A549 (cell line): ENCODE results near the gene MAP3K13. TPM values are rescaled to one million over a fixed set of nuclear protein-coding genes. Genes with fewer than 3 reads are reported as not detected.
"Not testable (repeated sequence)": the region's sequence is repeated elsewhere in the genome, so short reads cannot be mapped to it uniquely, and the experiment has no call there.

ENCODE experiments used
- ATAC-seq, 2 experiments: fragments of 200-7000 bp in 1 of 2; fragments of >200 bp in 1 of 2; cut with Nextera tagmentation in 1 of 2; cut with Tn5 transposase in 1 of 2; 3 replicates each; pipeline versions ENCODE4 v1.8.0 to v1.9.1; 2018 to 2020; ENCODE audit warnings: mild to moderate bottlenecking in 1 of 2, moderate library complexity in 1 of 2
- CTCF ChIA-PET: fragments of 300-600 bp; sonication (Branson Sonifier 250); formaldehyde crosslinking; extraction: SDS; loops from one replicate; lab custom pipeline; 2021; ENCODE audit warnings: antibody characterized with exemption, inconsistent platforms; lab: Yijun Ruan, JAX
- POLR2A ChIA-PET: fragments of 350-600 bp; formaldehyde crosslinking; extraction: SDS; loops from one replicate; lab custom pipeline; 2021; ENCODE audit warnings: antibody characterized with exemption, inconsistent platforms; lab: Yijun Ruan, JAX
- DNase-seq, 2 experiments: peaks; one replicate each; pipeline versions ENCODE4 v3.0.0 to v3.0.0-alpha.2; 2011 to 2016; ENCODE audit warnings: low read depth in 1 of 2, low spot score in 1 of 2
- FAIRE-seq: peaks from 2 replicates; lab custom pipeline; 2011; peaks lifted over from hg19 to GRCh38; lab: Jason Lieb, UNC
- H3K27ac ChIP-seq, 2 experiments: fragments of >200 bp; sonication (Bioruptor Twin); formaldehyde crosslinking; 3 replicates each; pipeline ENCODE4 v1.5.1; 2016 to 2017
- H3K4me1 ChIP-seq: fragments of >200 bp; sonication (Bioruptor Twin); formaldehyde crosslinking; 3 replicates; pipeline ENCODE4 v1.6.1; 2016
- H3K4me2 ChIP-seq: fragments of >200 bp; sonication (Bioruptor Twin); formaldehyde crosslinking; 3 replicates; pipeline ENCODE4 v1.6.1; 2016
- H3K4me3 ChIP-seq: fragments of >200 bp; sonication (Bioruptor Twin); formaldehyde crosslinking; 3 replicates; pipeline ENCODE4 v1.5.1; 2016
- H3K9me3 ChIP-seq: fragments of >200 bp; sonication (Bioruptor Twin); formaldehyde crosslinking; 3 replicates; pipeline ENCODE4 v1.6.1; 2016
- CBX8 ChIP-seq: fragments of 200-600 bp; sonication (generic); IDR thresholded peaks from 2 replicates; pipeline ENCODE4 v1.6.1; 2016
- EHF ChIP-seq: fragments of 250-450 bp; sonication (Bioruptor Pico); IDR thresholded peaks from 2 replicates; pipeline ENCODE4 v1.5.0; 2020; ENCODE audit warnings: mild to moderate bottlenecking
- EHMT2 ChIP-seq: fragments of 200-600 bp; sonication (generic); IDR thresholded peaks from 2 replicates; pipeline ENCODE4 v1.6.1; 2016; ENCODE audit warnings: antibody characterized with exemption, low read depth, mild to moderate bottlenecking, moderate library complexity
- ESRRA ChIP-seq: fragments of 150-350 bp; IDR thresholded peaks from 2 replicates; pipeline ENCODE4 v1.6.1; 2014; ENCODE audit warnings: mild to moderate bottlenecking, low read length, borderline replicate concordance
- FOSL2 ChIP-seq, 2 experiments: fragments of 450-650 bp in 1 of 2; fragments of >200 bp in 1 of 2; sonication (Bioruptor Twin) in 1 of 2; formaldehyde crosslinking; IDR thresholded peaks; 2 replicates each; pipeline versions ENCODE4 v1.5.0 to v1.6.1; 2016 to 2020; ENCODE audit warnings: mild to moderate bottlenecking in 1 of 2, moderate library complexity in 1 of 2
- HOXA7 ChIP-seq: fragments of 250-450 bp; sonication (Bioruptor Pico); IDR thresholded peaks from 2 replicates; pipeline ENCODE4 v1.5.0; 2020; ENCODE audit warnings: mild to moderate bottlenecking, moderate library complexity
- HOXB13 ChIP-seq: fragments of 250-450 bp; sonication (Bioruptor Pico); IDR thresholded peaks from 2 replicates; pipeline ENCODE4 v1.5.0; 2020; ENCODE audit warnings: low read depth, mild to moderate bottlenecking, moderate library complexity
- MYC ChIP-seq: IDR thresholded peaks from 2 replicates; pipeline ENCODE4 v1.6.1; 2012; ENCODE audit warnings: mild to moderate bottlenecking, inconsistent platforms, low read length, improper control_type of control experiment, borderline replicate concordance
- PHF8 ChIP-seq: fragments of 200-600 bp; sonication (generic); IDR thresholded peaks from 2 replicates; pipeline ENCODE4 v1.6.1; 2016; ENCODE audit warnings: low read depth, mild to moderate bottlenecking, antibody characterized with exemption, moderate library complexity, borderline replicate concordance
- RAD21 ChIP-seq, 2 experiments: fragments of >200 bp in 1 of 2; sonication (Bioruptor Twin) in 1 of 2; formaldehyde crosslinking in 1 of 2; IDR thresholded peaks in 1 of 2; conservative IDR thresholded peaks in 1 of 2; 2 replicates in 1 of 2; 3 replicates in 1 of 2; pipeline ENCODE4 v1.6.1; 2012 to 2018; ENCODE audit warnings: inconsistent platforms in 1 of 2
- RFX5 ChIP-seq: fragments of 450-650 bp; IDR thresholded peaks from 2 replicates; pipeline ENCODE4 v1.7.1; 2014; ENCODE audit warnings: antibody characterized with exemption, mild to moderate bottlenecking, moderate library complexity
- SMC3 ChIP-seq: fragments of >200 bp; sonication (Bioruptor Twin); formaldehyde crosslinking; IDR thresholded peaks from 3 replicates; pipeline ENCODE4 v1.6.1; 2018; ENCODE audit warnings: inconsistent platforms
- TFCP2L1 ChIP-seq: fragments of 250-450 bp; sonication (Bioruptor Pico); IDR thresholded peaks from 2 replicates; pipeline ENCODE4 v1.5.0; 2021; ENCODE audit warnings: mild to moderate bottlenecking
- ZC3H11A ChIP-seq: fragments of 450-650 bp; IDR thresholded peaks from 2 replicates; pipeline ENCODE4 v1.6.1; 2014; ENCODE audit warnings: antibody characterized with exemption, mild to moderate bottlenecking
- WGBS: methylation state at CpG from one replicate; pipeline ENCODE4 v1.1.6; 2017; ENCODE audit errors: missing lambda C conversion rate; 5-methylcytosine and 5-hydroxymethylcytosine counted together
- polyA plus RNA-seq, 4 experiments: library from polyadenylated mRNA; depleted of rRNA in 3 of 4; stranded (reverse); fragments of >200 nt; fragmentation: RNase III in 1 of 4; extraction: RNeasy Plus Mini Kit Qiagen cat#74134 plus additional on column Dnase treatment in 1 of 4; gene quantifications; 2 replicates in 3 of 4; 3 replicates in 1 of 4; pipeline ENCODE4 v1.2.3, GENCODE V29; 2011 to 2017
- TF ChIP-seq, protein P1 (sequence below): IDR thresholded peaks from 2 replicates; pipeline ENCODE4 v1.6.1; 2012
- TF ChIP-seq, protein P2 (sequence below): fragments of >200 bp; sonication (Bioruptor Twin); formaldehyde crosslinking; IDR thresholded peaks from 3 replicates; pipeline ENCODE4 v1.5.1; 2016
- TF ChIP-seq, protein P3 (sequence below): fragments of >200 bp; sonication (Bioruptor Twin); formaldehyde crosslinking; IDR thresholded peaks from 3 replicates; pipeline ENCODE4 v1.6.1; 2016
- TF ChIP-seq, protein P4 (sequence below): fragments of 150-350 bp; IDR thresholded peaks from 2 replicates; pipeline ENCODE4 v1.6.1; 2014; ENCODE audit warnings: low read depth, mild to moderate bottlenecking, low read length

MAP3K13 gene
- polyA plus RNA-seq, 2 of the 4 experiments (the other 2 are of a cell fraction), result 15.8 to 23.2 TPM

DNA sequence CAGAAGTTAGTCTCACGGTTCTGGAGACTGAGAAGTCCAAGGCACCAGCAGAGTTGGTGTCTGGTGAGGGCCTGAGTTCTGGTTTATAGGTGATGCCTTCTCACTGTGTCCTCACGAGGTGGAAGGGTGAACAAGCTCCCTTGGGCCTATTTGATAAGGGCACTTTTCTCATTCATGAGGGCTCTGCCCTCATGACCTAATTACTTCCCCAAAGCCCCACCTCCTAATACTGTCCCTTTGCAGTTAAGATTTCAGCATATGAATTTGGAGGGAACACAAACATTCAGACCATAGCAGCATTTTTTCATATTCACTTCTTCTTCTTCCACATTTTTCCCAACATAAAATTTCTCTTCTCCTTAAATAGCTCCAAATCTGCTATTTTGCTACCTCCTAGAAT is 94.4 kb downstream of the MAP3K13 start:
- no peak overlapping the region for H3K4me3 ChIP-seq
- H3K9me3 ChIP-seq, result no peaks in the 10 kb centered on the region
- POLR2A ChIA-PET, result no interaction called here
- no peak for TF ChIP-seq EHMT2
- no peak for TF ChIP-seq RFX5
- no peak for TF ChIP-seq EHF
- TF ChIP-seq, protein P1, sequence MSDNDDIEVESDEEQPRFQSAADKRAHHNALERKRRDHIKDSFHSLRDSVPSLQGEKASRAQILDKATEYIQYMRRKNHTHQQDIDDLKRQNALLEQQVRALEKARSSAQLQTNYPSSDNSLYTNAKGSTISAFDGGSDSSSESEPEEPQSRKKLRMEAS, result no peak
- TF ChIP-seq ZC3H11A, result no peak
- TF ChIP-seq ESRRA, result no peak
- no peak for TF ChIP-seq HOXA7 (CRISPR knock-in tag)
- TF ChIP-seq TFCP2L1 (CRISPR knock-in tag), result no peak
- no peak overlapping the region for H3K27ac ChIP-seq
- no peak for DNase-seq
- CTCF ChIA-PET, result interaction anchor here (0.6 to 2.7 kb wide), 5 partner anchors 16 to 159 kb away, joined by 3 to 13 read pairs (median 3); no protein-coding TSS in a partner anchor
- no peak overlapping the region for H3K4me2 ChIP-seq
- FAIRE-seq, result no peak
- 37% methylated on average over 2 of the region's 2 CpGs for WGBS
- ATAC-seq, result no peak
- H3K4me1 ChIP-seq, result no peaks in the 10 kb centered on the region

DNA sequence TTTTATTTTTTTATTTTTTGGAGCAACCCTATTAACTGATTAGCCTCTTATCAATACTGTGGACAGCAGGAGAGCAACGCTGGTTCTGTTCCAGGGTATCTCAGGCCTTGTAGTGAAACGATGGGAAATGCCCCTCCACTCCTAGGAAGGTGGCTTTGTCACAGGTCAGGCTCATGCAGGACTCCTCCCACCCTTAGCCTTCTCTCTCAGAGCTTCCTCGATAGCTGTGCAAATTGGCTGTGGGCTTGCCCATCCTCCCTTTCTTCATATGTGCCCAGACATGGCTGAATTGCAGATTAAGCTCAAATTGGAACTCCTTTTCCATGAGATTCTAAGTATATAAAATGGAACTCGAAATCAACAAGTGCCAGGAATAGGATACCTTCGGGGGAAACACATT is 97.4 kb downstream of the MAP3K13 start:
- no peak overlapping the region for H3K4me2 ChIP-seq
- TF ChIP-seq HOXB13, result no peak
- WGBS, result 72% methylated on average over 5 of the region's 5 CpGs
- ChIA-PET POLR2A (no interaction called here), CTCF (interaction anchor here (0.5 to 3.0 kb wide), 19 partner anchors 9 to 152 kb away, joined by 3 to 35 read pairs (median 4); partner anchors contain the start of gene SENP2)
- no peaks in the 10 kb centered on the region for H3K9me3 ChIP-seq
- FAIRE-seq, result no peak
- no peak for ATAC-seq
- no peaks in the 10 kb centered on the region for H3K4me1 ChIP-seq
- no peak overlapping the region for H3K27ac ChIP-seq
- no peak overlapping the region for H3K4me3 ChIP-seq
- DNase-seq, result no peak

DNA sequence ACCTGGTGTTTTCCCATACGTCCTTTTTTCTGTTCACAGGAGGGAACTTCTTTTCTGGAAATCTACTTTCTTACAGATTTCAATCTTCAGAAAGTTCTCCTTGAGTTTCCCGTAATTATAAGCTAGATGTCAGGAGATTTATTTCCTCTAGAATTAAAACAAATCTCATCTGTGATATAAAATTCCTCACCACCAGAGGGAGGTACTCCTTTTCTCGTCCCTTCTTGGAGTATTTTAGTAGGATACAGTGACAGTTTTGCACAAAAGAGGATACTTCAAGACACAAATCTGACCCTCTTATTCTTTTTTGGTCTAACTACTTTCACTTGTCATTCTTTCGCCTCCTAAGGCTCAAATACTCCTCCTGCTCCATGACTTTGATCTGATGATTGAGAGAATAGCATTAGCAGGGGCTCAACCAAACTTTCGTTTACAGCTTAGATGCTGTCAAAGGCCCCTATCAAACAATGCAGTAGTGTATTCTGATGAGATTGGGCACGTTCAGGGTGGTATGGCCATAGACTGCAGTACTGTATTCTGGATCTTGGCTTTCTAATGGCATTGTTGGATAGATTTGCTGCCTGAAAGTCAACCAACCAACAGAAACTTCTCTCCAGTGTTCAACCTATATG is 97.9 kb downstream of the MAP3K13 start:
- WGBS, result 38% methylated on average over 6 of the region's 6 CpGs
- POLR2A ChIA-PET, result no interaction called here
- no peak overlapping the region for H3K4me2 ChIP-seq
- no peaks in the 10 kb centered on the region for H3K4me1 ChIP-seq
- FAIRE-seq (no peak), ATAC-seq (peak in 1 of 2 experiments; percentile 55; a peak in 2 of 6 replicates), DNase-seq (peak; percentile 21 to 26)
- CTCF ChIA-PET, result interaction anchor here (0.9 to 3.0 kb wide), 19 partner anchors 8 to 153 kb away, joined by 3 to 35 read pairs (median 4); partner anchors contain the start of gene SENP2
- no peak overlapping the region for H3K27ac ChIP-seq
- no peak overlapping the region for H3K4me3 ChIP-seq
- no peaks in the 10 kb centered on the region for H3K9me3 ChIP-seq
- TF ChIP-seq SMC3 (peak; percentile 55; the same call in 2 of the 3 replicates), CBX8 (no peak), RAD21 (conservative IDR thresholded peaks at IDR 0.05 in 1 of 2, IDR thresholded peaks at IDR 0.05 in 1 of 2) (peak; percentile 52 to 53; a peak in 4 of 5 replicates)
- TF ChIP-seq, protein P2, sequence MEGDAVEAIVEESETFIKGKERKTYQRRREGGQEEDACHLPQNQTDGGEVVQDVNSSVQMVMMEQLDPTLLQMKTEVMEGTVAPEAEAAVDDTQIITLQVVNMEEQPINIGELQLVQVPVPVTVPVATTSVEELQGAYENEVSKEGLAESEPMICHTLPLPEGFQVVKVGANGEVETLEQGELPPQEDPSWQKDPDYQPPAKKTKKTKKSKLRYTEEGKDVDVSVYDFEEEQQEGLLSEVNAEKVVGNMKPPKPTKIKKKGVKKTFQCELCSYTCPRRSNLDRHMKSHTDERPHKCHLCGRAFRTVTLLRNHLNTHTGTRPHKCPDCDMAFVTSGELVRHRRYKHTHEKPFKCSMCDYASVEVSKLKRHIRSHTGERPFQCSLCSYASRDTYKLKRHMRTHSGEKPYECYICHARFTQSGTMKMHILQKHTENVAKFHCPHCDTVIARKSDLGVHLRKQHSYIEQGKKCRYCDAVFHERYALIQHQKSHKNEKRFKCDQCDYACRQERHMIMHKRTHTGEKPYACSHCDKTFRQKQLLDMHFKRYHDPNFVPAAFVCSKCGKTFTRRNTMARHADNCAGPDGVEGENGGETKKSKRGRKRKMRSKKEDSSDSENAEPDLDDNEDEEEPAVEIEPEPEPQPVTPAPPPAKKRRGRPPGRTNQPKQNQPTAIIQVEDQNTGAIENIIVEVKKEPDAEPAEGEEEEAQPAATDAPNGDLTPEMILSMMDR, result peak; percentile 50

DNA sequence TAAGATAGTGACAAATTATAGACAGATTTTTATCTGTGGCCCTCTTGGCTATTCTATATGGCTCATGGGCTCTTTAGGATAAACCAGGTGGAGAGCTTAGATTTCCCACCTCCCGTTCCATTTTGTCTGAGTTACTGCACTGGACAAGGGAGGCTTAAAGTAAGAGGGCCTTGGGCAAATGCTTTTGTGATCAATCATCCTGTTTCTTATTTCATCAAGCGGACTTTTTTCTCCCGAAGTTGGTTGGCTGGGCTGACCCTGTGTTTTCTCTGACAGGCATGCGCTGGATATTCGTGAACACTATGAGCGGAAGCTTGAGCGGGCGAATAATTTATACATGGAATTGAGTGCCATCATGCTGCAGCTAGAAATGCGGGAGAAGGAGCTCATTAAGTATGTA is 102.5 kb downstream of the MAP3K13 start:
- Histone ChIP-seq H3K4me1 (no peaks in the 10 kb centered on the region), H3K27ac (no peak overlapping the region), H3K4me2 (no peak overlapping the region), H3K4me3 (no peak overlapping the region), H3K9me3 (no peaks in the 10 kb centered on the region)
- TF ChIP-seq EHF, result no peak
- no peak for TF ChIP-seq MYC
- TF ChIP-seq, protein P3, sequence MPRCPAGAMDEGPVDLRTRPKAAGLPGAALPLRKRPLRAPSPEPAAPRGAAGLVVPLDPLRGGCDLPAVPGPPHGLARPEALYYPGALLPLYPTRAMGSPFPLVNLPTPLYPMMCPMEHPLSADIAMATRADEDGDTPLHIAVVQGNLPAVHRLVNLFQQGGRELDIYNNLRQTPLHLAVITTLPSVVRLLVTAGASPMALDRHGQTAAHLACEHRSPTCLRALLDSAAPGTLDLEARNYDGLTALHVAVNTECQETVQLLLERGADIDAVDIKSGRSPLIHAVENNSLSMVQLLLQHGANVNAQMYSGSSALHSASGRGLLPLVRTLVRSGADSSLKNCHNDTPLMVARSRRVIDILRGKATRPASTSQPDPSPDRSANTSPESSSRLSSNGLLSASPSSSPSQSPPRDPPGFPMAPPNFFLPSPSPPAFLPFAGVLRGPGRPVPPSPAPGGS, result no peak
- TF ChIP-seq FOSL2 (IDR thresholded peaks at IDR 0.05), result no peak
- TF ChIP-seq FOSL2 (CRISPR knock-in tag; IDR thresholded peaks at IDR 0.05), result no peak
- no peak for TF ChIP-seq SMC3
- no peak for TF ChIP-seq PHF8
- TF ChIP-seq, protein P4, sequence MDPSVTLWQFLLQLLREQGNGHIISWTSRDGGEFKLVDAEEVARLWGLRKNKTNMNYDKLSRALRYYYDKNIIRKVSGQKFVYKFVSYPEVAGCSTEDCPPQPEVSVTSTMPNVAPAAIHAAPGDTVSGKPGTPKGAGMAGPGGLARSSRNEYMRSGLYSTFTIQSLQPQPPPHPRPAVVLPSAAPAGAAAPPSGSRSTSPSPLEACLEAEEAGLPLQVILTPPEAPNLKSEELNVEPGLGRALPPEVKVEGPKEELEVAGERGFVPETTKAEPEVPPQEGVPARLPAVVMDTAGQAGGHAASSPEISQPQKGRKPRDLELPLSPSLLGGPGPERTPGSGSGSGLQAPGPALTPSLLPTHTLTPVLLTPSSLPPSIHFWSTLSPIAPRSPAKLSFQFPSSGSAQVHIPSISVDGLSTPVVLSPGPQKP, result no peak
- TF ChIP-seq HOXB13, result no peak
- TF ChIP-seq HOXA7 (CRISPR knock-in tag), result no peak
- no peak for TF ChIP-seq ZC3H11A
- no peak for TF ChIP-seq RFX5
- ATAC-seq, result no peak
- FAIRE-seq, result no peak
- WGBS, result 94% methylated on average over 9 of the region's 9 CpGs
- no peak for DNase-seq
- POLR2A ChIA-PET, result no interaction called here
- CTCF ChIA-PET, result interaction anchor here (2.7 kb wide), 1 partner anchor 93 kb away, joined by 13 read pairs; no protein-coding TSS in a partner anchor

DNA sequence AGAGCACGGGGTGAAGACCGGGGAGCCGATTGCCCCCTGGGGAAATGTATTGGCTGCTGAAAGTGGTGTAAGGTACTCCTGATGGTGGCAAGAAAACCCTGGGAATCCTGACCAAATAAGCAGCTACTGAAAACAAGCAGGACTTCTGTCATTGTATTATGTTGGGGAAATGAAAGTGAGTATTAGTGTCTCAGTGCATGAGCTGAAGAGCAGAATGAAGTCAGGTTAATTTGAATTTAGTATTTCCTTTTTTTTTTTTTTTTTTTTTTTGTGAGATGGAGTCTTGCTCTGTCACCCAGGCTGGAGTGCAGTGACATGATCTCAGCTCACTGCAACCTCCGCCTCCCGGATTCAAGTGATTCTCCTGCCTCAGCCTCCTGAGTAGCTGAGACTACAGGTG is 103.2 kb downstream of the MAP3K13 start:
- WGBS, result 90% methylated on average over 5 of the region's 5 CpGs

More for the DNA sequence above, 103.2 kb downstream of the MAP3K13 start:
- H3K4me3 ChIP-seq, H3K27ac ChIP-seq, DNase-seq, H3K4me2 ChIP-seq, H3K9me3 ChIP-seq, POLR2A ChIA-PET, ATAC-seq, FAIRE-seq, H3K4me1 ChIP-seq: not testable (repeated sequence)
- CTCF ChIA-PET, result interaction anchor here (2.7 kb wide), 1 partner anchor 93 kb away, joined by 13 read pairs; no protein-coding TSS in a partner anchor
